ENCODE results near the gene CELF2.
"Not testable (repeated sequence)": the region's sequence is repeated elsewhere in the genome, so short reads cannot be mapped to it uniquely, and the experiment has no call there.

The CELF2 gene

DNA sequence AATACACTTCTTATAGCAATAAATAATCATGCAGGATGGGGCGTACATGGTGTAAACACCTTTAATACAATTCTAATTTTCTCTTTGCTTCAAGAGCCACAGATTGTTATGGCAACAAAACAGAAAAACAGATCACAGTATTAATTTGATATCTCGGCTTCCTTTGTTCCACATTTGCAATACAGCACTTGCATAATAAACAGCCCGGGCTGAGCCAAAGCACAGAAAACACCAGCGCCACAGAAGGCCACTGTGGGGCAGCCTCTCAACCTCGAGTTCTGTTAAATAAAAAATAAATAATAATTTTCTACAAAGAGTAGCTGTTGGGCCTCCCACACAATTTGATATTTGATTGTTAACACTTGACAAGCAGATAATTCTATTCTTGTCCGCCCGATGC lies 337.9 kb downstream of the CELF2 start:
- DNase-seq (ENCODE audit: low spot score) = no peak

DNA sequence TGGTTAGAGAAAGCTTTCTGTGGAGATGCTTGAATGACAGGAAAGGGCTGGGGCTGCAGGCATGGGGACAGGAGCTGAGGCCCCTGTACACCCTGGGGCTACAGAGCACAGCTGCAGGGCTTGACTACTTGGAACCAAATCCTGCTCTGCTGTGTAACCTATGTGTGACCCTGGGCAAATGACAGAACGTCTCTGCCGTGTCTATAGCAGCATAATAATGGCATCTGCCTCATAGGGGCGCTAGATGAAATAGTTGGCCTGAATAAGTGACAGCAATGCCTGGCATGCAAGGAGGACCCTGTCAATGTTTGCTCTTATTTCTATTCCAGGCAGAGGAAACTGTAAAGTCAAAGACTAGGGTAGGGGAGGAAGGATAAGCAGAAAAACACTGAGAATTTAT lies 339.8 kb downstream of the CELF2 start:
- no peak for DNase-seq (ENCODE audit: low spot score)

DNA sequence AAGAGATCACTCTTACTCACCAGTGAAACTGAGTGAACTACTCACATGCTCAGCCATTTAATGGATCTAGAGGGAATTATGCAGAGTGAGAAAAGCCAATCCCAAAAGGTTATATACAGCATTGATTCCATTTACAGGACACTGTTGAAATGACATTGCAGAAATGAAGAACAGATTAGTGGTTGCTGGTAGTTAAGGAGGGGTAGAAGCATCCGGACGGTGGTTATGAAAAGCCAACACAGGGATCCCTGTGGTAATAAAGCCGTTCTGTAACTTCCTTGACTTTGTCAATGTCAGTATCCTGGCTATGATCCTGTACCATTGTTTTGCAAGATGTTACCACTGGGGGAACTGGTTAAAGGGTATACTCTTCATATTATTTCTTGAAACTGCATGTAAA lies 340.3 kb downstream of the CELF2 start:
- DNase-seq (ENCODE audit: low spot score) = no peak

DNA sequence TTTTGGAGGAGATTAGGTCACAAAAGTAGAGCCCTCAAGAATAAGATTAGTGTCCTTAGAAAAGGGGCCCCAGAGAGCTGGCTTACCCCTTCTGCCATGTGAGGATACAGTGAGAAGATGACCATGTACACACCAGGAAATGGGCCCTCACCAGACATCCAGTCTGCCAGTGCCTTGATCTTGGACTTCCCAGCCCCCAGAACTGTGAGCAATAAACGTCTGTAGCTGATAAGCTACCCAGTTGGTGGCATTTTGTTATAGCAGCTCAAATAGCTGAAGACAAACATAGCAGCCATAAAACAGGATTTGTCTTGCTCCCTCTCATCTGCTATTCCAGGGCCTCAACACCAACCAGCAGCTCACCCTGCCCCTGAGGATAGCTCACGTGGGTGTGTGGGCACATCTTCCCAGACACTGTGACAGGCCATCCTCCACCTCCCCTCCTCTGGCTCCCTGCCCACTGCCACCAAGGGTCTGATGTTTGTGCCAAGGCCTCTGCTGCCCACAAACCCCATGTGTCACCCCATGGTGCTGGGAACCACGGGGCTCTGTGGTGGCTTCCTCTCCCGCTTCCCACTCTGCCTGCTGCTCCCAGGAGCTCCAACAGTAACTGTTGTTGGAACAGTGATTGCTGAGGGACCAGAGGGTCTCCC lies 341.4 kb downstream of the CELF2 start:
- no peak for DNase-seq (ENCODE audit: low spot score)

DNA sequence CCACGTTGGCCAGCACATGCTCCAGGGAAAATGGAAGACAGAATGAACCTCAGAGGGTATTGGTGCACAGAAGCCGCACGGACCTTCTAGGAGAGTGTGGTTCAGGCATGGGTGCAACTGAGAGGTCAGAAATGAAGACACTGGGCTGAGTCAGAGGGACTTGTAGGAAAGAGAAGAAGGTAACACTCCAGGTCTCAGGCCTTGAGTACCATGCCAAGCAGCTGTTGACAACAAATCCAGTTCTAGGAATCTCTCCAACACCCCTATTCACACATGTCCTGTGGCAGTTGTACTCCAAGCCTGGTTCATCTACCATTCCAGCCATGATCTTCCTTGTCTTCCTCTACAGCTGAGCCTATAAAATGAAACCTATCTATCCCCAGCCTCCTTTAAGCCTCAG lies 342.2 kb downstream of the CELF2 start:
- no peak for DNase-seq (ENCODE audit: low spot score)

DNA sequence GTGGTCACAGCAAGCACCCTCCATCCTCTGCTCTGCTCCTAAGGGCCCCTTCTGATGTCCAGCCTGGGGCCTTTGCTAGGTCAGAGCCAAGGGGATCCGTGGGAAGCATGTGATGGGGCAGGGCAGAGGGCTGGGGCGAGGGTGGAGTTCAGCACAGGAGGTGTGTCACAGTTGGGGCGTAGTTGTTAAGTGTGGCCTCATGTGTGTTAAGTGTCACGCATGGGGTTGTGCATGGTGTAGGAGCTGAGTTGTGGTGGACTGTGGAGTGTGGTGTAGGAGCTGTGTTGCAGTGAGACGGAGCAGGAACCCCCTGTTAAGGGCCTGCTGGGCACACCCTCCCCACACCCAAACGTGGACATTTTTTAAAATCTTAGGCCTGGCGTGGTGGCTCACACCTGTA lies 345.8 kb downstream of the CELF2 start:
- no peak for DNase-seq (ENCODE audit: low spot score)

DNA sequence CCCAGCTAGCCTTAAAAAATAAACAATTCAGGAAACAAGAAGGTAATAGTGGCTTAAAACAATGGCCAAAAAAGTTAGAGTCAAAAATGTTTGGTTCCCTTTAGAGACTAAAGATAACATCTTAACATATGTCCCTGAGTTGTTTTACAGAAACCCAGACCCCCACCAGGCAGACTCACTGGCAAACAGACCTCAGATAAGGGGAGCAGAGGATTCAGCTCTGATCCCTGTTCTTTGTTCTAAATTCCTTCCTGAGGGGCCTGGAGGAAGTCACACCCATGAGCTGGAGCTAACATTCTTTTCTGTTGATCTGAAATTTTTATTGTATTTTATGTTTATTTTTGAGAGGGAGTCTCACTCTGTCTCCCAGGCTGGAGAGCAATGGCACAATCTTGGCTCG lies 346.6 kb downstream of the CELF2 start:
- DNase-seq (ENCODE audit: low spot score) = no peak

DNA sequence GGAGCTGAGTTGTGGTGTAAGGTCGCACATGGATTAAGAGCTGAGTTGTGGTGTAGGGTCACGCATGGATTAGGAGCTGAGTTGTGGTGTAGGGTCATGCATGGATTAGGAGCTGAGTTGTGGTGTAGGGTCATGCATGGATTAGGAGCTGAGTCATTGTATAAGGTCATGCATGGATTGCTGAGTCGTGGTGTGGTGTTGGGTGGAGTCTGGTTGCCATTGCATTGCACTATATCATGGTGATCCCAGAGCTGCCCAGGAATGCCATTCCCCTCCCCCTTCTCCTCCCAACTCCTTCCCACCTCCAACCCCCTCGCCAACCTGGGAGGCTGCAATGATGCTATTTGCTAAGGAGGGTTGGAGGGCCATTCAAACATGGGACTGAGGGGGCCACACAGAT lies 349.2 kb downstream of the CELF2 start:
- not testable (repeated sequence) for DNase-seq (ENCODE audit: low spot score)

DNA sequence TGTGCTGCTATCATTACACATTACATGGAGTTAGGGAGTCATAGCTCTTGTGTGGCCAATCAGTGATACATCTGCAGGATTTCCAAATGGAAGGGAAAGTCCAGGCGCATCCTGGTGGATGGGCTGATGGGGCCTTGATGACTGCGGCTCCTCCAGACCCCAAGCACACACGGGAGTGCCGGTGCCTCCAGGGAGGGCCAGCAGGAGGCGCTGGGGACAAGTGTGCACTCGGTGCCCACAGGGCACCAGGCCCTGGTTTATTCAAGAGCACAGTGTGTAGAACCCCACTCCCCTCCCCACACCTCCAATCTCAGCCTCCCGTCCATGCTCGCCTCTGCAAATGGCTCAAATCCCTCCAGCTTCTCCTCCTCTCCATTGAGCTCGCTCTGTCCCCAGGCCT lies 349.8 kb downstream of the CELF2 start:
- no peak for DNase-seq (ENCODE audit: low spot score)

DNA sequence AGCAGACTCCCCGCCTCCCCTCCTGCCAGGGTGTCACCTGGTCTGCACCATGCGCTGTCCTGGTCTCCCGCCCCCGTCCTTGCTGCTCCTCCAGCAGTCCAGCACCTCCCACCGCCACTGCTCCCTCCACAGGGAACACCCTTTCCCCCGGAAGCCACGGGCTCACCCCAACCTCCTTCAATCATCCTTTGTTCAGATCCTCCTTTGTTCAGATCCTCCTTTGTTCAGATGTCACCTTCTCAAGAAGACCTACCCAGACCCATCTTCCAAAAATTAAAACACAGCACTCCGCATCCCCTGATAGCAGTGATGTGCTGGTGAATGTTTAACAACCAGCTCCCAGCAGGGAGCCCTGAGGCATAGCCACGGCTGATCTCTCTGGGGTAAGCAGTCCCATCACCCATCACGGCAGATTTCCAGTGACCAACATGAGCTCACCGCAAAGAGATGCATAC lies 356.1 kb downstream of the CELF2 start:
- DNase-seq (ENCODE audit: low spot score) = no peak

DNA sequence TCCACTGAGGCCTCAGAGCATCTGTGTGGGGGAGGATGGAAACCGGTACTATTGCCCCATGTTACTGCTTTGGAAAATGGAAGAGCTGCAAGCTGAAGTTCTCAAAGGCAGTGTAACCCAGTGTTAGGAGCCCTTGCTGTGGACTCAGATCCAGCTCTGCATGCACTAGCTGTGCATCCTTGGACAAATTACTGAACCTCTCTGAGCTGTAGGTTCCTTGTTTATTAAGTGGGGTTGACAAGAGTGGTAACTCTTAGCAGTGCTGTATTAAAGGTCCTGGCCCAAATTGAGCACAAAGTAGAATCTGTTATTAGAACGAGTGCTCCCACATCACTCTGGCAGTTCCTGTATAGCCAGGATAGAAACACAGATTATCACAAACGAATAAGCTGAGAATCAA lies 359.6 kb downstream of the CELF2 start:
- DNase-seq (ENCODE audit: low spot score) = no peak

DNA sequence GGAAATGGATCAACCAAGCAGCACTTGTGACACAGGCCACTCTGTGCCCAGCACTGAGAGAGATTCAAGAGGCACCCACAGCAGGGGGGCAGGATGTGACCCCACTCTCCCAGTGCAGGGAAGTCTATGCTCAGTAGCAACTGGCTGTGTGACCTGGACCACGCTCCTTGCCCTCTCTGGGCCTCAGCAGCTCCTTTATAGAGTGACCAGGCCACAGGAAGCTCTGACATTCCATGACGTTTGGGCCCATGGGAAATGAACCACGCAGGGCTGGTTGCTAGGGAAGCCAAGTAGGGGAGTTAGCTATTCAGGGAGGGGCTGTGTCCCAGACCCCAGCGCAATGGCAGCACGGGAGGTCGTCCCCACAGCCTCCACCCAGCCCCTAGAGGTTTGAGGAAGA lies 361.2 kb downstream of the CELF2 start:
- DNase-seq (ENCODE audit: low spot score) = no peak

DNA sequence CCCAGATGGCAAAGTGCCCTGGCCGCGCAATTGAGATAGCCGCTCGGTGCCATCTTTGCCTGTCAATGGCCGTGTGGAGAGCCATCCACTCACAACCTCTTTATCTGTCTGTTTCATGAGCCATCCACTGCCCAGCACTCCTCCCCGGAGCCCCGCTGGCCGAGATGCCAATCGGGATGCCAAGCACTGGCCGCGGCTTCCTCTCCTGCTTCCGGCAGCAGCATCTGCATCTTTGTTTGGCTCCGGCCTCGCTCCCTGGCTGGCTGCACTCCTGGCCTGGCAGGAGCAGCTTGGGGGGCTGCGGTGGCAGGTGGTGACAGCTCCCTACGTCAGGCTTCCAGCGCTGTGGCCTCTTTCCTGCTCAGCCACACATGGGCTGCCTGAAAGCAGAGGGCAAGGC lies 362.1 kb downstream of the CELF2 start:
- DNase-seq (ENCODE audit: low spot score) = no peak

DNA sequence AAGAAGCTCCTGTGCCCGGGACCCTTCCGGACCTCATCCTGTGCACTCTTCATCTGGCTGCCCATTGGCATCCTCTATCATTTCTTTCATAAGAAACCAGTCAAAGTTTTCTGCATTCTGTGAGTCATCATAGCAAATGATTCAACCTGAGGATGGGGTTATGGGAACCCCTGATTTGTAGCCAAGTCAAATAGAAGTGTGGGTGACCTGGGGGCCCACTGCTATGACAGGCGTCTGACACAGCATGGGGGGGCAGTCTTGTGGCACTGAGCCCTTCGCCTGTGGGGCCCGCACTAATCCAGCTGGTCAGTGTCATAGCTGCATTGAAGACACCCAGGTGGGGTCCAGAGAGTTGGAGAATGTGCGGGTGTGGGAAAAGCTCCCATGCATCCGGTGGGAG lies 363.4 kb downstream of the CELF2 start:
- DNase-seq (ENCODE audit: low spot score) = no peak

DNA sequence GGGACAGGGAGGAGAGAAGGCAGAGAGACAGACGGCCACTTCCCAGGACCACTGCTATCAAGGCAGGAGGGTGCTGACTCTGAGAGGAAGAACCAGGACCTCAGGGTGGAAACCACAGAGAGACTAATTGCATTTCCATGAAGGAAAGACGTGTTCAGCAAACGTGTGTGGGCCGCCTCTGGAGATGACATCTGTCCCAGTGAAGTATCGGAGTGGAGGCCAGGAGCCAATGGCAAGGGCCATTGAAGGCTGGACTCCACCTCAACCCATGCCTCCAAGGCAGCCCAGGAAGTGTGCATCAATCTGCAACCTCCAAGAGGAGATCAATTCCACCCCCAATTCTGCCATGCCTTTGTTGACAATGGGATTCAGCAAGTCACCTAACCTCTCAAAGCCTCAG lies 363.8 kb downstream of the CELF2 start:
- DNase-seq (ENCODE audit: low spot score) = no peak

DNA sequence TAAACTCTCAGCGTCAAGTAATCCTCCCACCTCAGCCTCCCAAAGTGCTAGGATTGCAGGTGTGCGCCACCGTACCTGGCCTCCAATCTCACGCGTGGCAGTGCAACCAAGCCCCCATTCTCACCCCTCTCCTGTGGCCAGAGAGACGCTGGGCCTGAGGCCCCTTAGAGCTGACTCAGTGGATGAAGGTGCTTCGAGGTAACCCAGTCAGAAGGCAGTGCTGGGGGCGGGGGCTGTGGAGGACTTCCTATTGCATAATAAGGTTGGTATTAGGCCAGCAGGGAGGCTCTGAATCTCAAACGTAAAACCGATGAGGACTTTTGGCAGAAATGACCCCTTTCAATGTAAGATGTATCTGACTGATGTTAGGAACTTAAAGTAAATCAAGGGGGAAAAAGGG lies 364.5 kb downstream of the CELF2 start:
- DNase-seq (ENCODE audit: low spot score) = no peak

DNA sequence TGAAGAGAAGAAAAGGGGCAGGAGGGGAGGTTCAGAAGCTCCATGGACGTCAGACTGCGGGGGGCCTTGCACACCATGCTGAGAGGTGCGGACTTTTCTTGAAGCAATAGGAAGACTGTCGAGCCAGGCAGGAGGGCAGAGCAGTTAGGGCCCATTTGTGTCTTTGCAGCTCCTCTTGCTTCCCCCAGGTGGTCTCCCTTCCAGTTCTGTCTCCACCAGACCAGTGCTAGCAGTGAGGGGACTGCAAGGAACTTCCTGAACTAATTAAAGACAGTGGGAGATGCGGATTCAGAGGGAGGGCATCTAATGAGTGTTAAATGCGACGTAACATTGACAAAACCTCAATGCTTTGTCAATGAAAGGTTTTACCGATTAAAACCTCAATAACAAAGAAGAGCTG lies 368.4 kb downstream of the CELF2 start:
- no peak for DNase-seq (ENCODE audit: low spot score)

Data from AG08395 (cell line).